WTC11 (cell line): ENCODE data around the gene ZMYM1. TPM values are rescaled to one million over a fixed set of nuclear protein-coding genes. Genes with fewer than 3 reads are reported as not detected.
A peak's percentile ranks its signal among the peaks of the same experiment; 100 is the strongest.

ENCODE experiments used
- ATAC-seq: fragments of 200-7000 bp; cut with Tn5 transposase; 2 replicates; pipeline ENCODE4 v1.10.0; 2021; ENCODE audit warnings: mild to moderate bottlenecking, moderate library complexity
- CTCF ChIA-PET: fragments of 300-600 bp; sonication (Branson Sonifier 250); formaldehyde crosslinking; loops from one replicate; lab custom pipeline; 2021; ENCODE audit warnings: antibody characterized with exemption; lab: Charles Lee
- POLR2A ChIA-PET: fragments of 350-600 bp; sonication (Branson Sonifier 250); formaldehyde crosslinking; loops from one replicate; lab custom pipeline; 2021; ENCODE audit warnings: antibody characterized with exemption; lab: Charles Lee
- DNase-seq: peaks from one replicate; pipeline ENCODE4 v3.0.0; 2021; ENCODE audit warnings: low spot score
- H3K27ac Mint-ChIP-seq: 2 replicates; pipeline ENCODE4 v1.8.0; 2021; ENCODE audit warnings: mixed read lengths
- H3K27me3 Mint-ChIP-seq: 2 replicates; pipeline ENCODE4 v1.8.0; 2021; ENCODE audit warnings: low read depth, mild to moderate bottlenecking, moderate library complexity, mixed read lengths
- H3K36me3 Mint-ChIP-seq: 2 replicates; pipeline ENCODE4 v1.8.0; 2021; ENCODE audit warnings: mixed read lengths
- H3K4me1 Mint-ChIP-seq: 2 replicates; pipeline ENCODE4 v1.8.0; 2022; ENCODE audit warnings: mixed read lengths
- H3K4me3 Mint-ChIP-seq: 2 replicates; pipeline ENCODE4 v1.8.0; 2021; ENCODE audit warnings: mild to moderate bottlenecking, moderate library complexity, mixed read lengths
- H3K9me3 Mint-ChIP-seq: 2 replicates; pipeline ENCODE4 v1.8.0; 2021; ENCODE audit warnings: mixed read lengths
- CREB1 ChIP-seq: sonication (generic); formaldehyde crosslinking; IDR thresholded peaks from 2 replicates; pipeline ENCODE4 v1.8.0; 2023; ENCODE audit warnings: mild to moderate bottlenecking, missing genetic modification reagents
- FOXJ3 ChIP-seq: sonication (generic); formaldehyde crosslinking; IDR thresholded peaks from 2 replicates; pipeline ENCODE4 v1.9.0; 2021; ENCODE audit warnings: missing genetic modification reagents, mild to moderate bottlenecking, borderline replicate concordance
- HMGA2 ChIP-seq: fragments of 250-450 bp; sonication (Bioruptor Pico); IDR thresholded peaks from 2 replicates; pipeline ENCODE4 v1.4.0; 2021; ENCODE audit warnings: mild to moderate bottlenecking, moderate library complexity
- IRF2 ChIP-seq: sonication (generic); formaldehyde crosslinking; IDR thresholded peaks from 2 replicates; pipeline ENCODE4 v1.8.0; 2022; ENCODE audit warnings: low read depth, missing genetic modification reagents, borderline replicate concordance
- NR2C2 ChIP-seq: sonication (generic); formaldehyde crosslinking; IDR thresholded peaks from 2 replicates; pipeline ENCODE4 v1.8.0; 2022; ENCODE audit warnings: mild to moderate bottlenecking, missing genetic modification reagents
- PRRX2 ChIP-seq: fragments of 250-450 bp; sonication (Bioruptor Pico); IDR thresholded peaks from 2 replicates; pipeline ENCODE4 v1.8.0; 2021; ENCODE audit warnings: mild to moderate bottlenecking
- SOX15 ChIP-seq: fragments of 250-450 bp; sonication (Bioruptor Pico); IDR thresholded peaks from 2 replicates; pipeline ENCODE4 v1.9.0; 2021; ENCODE audit warnings: mild to moderate bottlenecking
- TEAD4 ChIP-seq: sonication (generic); formaldehyde crosslinking; IDR thresholded peaks from 2 replicates; pipeline ENCODE4 v1.8.0; 2022; ENCODE audit warnings: mild to moderate bottlenecking, missing genetic modification reagents
- ZBTB21 ChIP-seq: sonication (generic); formaldehyde crosslinking; IDR thresholded peaks from 2 replicates; pipeline ENCODE4 v1.8.1; 2023; ENCODE audit warnings: mild to moderate bottlenecking, missing genetic modification reagents, borderline replicate concordance
- ZNF219 ChIP-seq: sonication (generic); formaldehyde crosslinking; IDR thresholded peaks from 2 replicates; pipeline ENCODE4 v1.8.0; 2023; ENCODE audit warnings: missing genetic modification reagents, mild to moderate bottlenecking, borderline replicate concordance
- ZNF263 ChIP-seq: sonication (generic); formaldehyde crosslinking; IDR thresholded peaks from 2 replicates; pipeline ENCODE4 v1.8.1; 2022; ENCODE audit warnings: low read depth, mild to moderate bottlenecking, moderate library complexity, missing genetic modification reagents
- ZNF416 ChIP-seq: fragments of 250-450 bp; sonication (Bioruptor Pico); IDR thresholded peaks from 2 replicates; pipeline ENCODE4 v1.9.0; 2021; ENCODE audit warnings: mild to moderate bottlenecking, inconsistent platforms
- ZNF671 ChIP-seq: fragments of 250-450 bp; sonication (Bioruptor Pico); IDR thresholded peaks from 2 replicates; pipeline ENCODE4 v1.8.0; 2021; ENCODE audit warnings: mild to moderate bottlenecking
- total RNA-seq: library from RNA; stranded (reverse); gene quantifications from 3 replicates; pipeline ENCODE4 v1.2.3, GENCODE V29; 2021
- TF ChIP-seq, protein P1 (sequence below): sonication (generic); formaldehyde crosslinking; IDR thresholded peaks from 2 replicates; pipeline ENCODE4 v1.8.1; 2023; ENCODE audit warnings: mild to moderate bottlenecking, missing genetic modification reagents
- TF ChIP-seq, protein P2 (sequence below): fragments of 250-450 bp; sonication (Bioruptor Pico); IDR thresholded peaks from 2 replicates; pipeline ENCODE4 v2.1.2; 2022; ENCODE audit warnings: mild to moderate bottlenecking, moderate library complexity
- TF ChIP-seq, protein P3 (sequence below): sonication (generic); formaldehyde crosslinking; IDR thresholded peaks from 2 replicates; pipeline ENCODE4 v1.8.0; 2022; ENCODE audit warnings: mild to moderate bottlenecking, missing genetic modification reagents
- TF ChIP-seq, protein P4 (sequence below): sonication (generic); formaldehyde crosslinking; IDR thresholded peaks from 2 replicates; pipeline ENCODE4 v1.8.1; 2022; ENCODE audit warnings: missing genetic modification reagents, borderline replicate concordance
- TF ChIP-seq, protein P5 (sequence below): sonication (generic); formaldehyde crosslinking; conservative IDR thresholded peaks from 2 replicates; pipeline ENCODE4 v1.8.1; 2023; ENCODE audit warnings: mild to moderate bottlenecking, low read depth, missing genetic modification reagents, moderate library complexity
- TF ChIP-seq, protein P6 (sequence below): fragments of 250-450 bp; sonication (Bioruptor Pico); IDR thresholded peaks from 2 replicates; pipeline ENCODE4 v1.9.0; 2021; ENCODE audit warnings: mild to moderate bottlenecking
- TF ChIP-seq, protein P7 (sequence below): sonication (generic); formaldehyde crosslinking; IDR thresholded peaks from 2 replicates; pipeline ENCODE4 v1.8.0; 2022; ENCODE audit warnings: mild to moderate bottlenecking, missing genetic modification reagents
- TF ChIP-seq, protein P8 (sequence below): fragments of 250-450 bp; sonication (Bioruptor Pico); IDR thresholded peaks from 2 replicates; pipeline ENCODE4 v1.9.0; 2021; ENCODE audit warnings: mild to moderate bottlenecking

Gene ZMYM1
- total RNA-seq, 1 experiment from 2014 or later = 38.5 TPM

DNA sequence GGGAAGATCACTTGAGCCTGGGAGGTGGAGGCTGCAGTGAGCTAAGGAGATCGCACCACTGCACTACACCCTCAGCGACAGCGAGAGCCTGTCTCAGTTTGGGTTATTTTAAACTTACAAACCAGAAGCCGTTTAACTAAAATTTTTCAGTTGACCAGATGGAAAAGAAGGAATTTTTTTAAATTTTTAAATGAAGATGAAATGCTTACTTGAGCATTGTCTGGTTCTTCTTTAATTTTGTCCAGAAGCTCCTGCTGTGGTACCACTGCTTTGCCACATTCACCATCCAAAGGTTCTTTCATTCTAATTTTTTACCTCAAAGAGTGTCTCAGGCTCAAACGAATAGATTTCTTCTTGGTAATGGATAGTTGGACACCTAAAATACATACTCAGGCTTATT is 48.8 kb upstream of the ZMYM1 start (continued):
- TF ChIP-seq, protein P1, sequence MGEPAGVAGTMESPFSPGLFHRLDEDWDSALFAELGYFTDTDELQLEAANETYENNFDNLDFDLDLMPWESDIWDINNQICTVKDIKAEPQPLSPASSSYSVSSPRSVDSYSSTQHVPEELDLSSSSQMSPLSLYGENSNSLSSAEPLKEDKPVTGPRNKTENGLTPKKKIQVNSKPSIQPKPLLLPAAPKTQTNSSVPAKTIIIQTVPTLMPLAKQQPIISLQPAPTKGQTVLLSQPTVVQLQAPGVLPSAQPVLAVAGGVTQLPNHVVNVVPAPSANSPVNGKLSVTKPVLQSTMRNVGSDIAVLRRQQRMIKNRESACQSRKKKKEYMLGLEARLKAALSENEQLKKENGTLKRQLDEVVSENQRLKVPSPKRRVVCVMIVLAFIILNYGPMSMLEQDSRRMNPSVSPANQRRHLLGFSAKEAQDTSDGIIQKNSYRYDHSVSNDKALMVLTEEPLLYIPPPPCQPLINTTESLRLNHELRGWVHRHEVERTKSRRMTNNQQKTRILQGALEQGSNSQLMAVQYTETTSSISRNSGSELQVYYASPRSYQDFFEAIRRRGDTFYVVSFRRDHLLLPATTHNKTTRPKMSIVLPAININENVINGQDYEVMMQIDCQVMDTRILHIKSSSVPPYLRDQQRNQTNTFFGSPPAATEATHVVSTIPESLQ = no peak
- no peak for TF ChIP-seq NR2C2 (CRISPR knock-in tag)
- TF ChIP-seq, protein P2, sequence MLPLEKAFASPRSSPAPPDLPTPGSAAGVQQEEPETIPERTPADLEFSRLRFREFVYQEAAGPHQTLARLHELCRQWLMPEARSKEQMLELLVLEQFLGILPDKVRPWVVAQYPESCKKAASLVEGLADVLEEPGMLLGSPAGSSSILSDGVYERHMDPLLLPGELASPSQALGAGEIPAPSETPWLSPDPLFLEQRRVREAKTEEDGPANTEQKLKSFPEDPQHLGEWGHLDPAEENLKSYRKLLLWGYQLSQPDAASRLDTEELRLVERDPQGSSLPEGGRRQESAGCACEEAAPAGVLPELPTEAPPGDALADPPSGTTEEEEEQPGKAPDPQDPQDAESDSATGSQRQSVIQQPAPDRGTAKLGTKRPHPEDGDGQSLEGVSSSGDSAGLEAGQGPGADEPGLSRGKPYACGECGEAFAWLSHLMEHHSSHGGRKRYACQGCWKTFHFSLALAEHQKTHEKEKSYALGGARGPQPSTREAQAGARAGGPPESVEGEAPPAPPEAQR = no peak
- TF ChIP-seq ZBTB21 (CRISPR knock-in tag) = no peak
- TF ChIP-seq, all 79 proteins: peak for 0

DNA sequence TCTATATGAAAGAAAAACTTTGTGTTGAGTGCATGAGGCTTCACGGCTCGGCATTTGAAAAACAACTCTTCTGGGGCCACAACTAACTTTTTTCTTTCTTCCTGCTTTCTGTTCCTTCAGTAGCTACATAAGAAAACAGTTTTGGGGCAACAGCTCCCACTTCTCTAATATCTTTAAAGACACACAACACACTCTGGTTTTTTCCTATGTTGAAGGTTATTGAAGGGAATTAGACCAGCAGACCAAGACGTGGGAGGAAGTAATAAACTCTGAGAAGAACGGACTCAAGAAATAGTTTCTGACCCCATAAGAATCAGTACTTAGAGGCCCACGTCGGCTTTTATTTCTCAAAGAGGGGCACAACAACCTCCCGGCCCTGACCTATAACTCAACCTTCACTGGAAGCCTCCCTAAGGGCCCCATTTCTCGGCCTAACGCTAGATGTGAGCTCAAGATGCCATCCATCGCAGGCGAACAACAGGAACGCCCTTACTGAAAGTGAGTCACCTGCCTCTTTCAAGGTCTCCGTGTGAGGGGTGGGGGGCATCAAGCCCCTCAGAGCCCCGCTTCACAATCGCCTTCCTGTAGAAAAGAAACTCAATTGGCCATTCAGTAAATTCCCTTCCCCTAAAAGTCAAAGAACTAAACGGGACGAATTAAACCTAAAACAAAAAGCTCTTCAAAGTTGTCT is 48.3 kb upstream of the ZMYM1 start:
- Mint-ChIP-seq H3K4me3 (peak overlapping the region; percentile 99), H3K27me3 (peaks cover 3% of the 10 kb centered on the region; the same call in 1 of the 2 replicates), H3K4me1 (peaks cover 5% of the 10 kb centered on the region), H3K36me3 (peaks cover 30% of the 10 kb centered on the region), H3K9me3 (peaks cover 20% of the 10 kb centered on the region), H3K27ac (peak overlapping the region; percentile 100)
- ATAC-seq (peak; percentile 16), DNase-seq (peak; percentile 19)
- ChIA-PET CTCF (interaction anchor here (0.8 kb wide), 1 partner anchor 178 kb away, joined by 3 read pairs; no protein-coding TSS in a partner anchor), POLR2A (interaction anchor here (1.3 kb wide), 1 partner anchor 162 kb away, joined by 3 read pairs; the partner anchor contains the start of gene SFPQ)
- TF ChIP-seq ZNF219 (CRISPR knock-in tag) (no peak), TEAD4 (no peak), SOX15 (CRISPR knock-in tag) (no peak), ZNF263 (CRISPR knock-in tag) (no peak), CREB1 (CRISPR knock-in tag) (no peak), ZNF416 (no peak), ZNF671 (CRISPR knock-in tag) (no peak), FOXJ3 (no peak), HMGA2 (CRISPR knock-in tag) (no peak), IRF2 (CRISPR knock-in tag) (no peak), PRRX2 (CRISPR knock-in tag) (no peak)
- TF ChIP-seq, protein P3, sequence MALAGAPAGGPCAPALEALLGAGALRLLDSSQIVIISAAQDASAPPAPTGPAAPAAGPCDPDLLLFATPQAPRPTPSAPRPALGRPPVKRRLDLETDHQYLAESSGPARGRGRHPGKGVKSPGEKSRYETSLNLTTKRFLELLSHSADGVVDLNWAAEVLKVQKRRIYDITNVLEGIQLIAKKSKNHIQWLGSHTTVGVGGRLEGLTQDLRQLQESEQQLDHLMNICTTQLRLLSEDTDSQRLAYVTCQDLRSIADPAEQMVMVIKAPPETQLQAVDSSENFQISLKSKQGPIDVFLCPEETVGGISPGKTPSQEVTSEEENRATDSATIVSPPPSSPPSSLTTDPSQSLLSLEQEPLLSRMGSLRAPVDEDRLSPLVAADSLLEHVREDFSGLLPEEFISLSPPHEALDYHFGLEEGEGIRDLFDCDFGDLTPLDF (CRISPR knock-in tag) = no peak
- TF ChIP-seq, protein P4, sequence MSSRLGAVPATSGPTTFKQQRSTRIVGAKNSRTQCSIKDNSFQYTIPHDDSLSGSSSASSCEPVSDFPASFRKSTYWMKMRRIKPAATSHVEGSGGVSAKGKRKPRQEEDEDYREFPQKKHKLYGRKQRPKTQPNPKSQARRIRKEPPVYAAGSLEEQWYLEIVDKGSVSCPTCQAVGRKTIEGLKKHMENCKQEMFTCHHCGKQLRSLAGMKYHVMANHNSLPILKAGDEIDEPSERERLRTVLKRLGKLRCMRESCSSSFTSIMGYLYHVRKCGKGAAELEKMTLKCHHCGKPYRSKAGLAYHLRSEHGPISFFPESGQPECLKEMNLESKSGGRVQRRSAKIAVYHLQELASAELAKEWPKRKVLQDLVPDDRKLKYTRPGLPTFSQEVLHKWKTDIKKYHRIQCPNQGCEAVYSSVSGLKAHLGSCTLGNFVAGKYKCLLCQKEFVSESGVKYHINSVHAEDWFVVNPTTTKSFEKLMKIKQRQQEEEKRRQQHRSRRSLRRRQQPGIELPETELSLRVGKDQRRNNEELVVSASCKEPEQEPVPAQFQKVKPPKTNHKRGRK (CRISPR knock-in tag) = no peak
- TF ChIP-seq, protein P5, sequence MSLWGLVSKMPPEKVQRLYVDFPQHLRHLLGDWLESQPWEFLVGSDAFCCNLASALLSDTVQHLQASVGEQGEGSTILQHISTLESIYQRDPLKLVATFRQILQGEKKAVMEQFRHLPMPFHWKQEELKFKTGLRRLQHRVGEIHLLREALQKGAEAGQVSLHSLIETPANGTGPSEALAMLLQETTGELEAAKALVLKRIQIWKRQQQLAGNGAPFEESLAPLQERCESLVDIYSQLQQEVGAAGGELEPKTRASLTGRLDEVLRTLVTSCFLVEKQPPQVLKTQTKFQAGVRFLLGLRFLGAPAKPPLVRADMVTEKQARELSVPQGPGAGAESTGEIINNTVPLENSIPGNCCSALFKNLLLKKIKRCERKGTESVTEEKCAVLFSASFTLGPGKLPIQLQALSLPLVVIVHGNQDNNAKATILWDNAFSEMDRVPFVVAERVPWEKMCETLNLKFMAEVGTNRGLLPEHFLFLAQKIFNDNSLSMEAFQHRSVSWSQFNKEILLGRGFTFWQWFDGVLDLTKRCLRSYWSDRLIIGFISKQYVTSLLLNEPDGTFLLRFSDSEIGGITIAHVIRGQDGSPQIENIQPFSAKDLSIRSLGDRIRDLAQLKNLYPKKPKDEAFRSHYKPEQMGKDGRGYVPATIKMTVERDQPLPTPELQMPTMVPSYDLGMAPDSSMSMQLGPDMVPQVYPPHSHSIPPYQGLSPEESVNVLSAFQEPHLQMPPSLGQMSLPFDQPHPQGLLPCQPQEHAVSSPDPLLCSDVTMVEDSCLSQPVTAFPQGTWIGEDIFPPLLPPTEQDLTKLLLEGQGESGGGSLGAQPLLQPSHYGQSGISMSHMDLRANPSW = no peak
- TF ChIP-seq, protein P6, sequence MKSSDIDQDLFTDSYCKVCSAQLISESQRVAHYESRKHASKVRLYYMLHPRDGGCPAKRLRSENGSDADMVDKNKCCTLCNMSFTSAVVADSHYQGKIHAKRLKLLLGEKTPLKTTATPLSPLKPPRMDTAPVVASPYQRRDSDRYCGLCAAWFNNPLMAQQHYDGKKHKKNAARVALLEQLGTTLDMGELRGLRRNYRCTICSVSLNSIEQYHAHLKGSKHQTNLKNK = no peak
- TF ChIP-seq, protein P7, sequence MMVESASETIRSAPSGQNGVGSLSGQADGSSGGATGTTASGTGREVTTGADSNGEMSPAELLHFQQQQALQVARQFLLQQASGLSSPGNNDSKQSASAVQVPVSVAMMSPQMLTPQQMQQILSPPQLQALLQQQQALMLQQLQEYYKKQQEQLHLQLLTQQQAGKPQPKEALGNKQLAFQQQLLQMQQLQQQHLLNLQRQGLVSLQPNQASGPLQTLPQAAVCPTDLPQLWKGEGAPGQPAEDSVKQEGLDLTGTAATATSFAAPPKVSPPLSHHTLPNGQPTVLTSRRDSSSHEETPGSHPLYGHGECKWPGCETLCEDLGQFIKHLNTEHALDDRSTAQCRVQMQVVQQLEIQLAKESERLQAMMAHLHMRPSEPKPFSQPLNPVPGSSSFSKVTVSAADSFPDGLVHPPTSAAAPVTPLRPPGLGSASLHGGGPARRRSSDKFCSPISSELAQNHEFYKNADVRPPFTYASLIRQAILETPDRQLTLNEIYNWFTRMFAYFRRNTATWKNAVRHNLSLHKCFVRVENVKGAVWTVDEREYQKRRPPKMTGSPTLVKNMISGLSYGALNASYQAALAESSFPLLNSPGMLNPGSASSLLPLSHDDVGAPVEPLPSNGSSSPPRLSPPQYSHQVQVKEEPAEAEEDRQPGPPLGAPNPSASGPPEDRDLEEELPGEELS (CRISPR knock-in tag) = no peak
- TF ChIP-seq, protein P8, sequence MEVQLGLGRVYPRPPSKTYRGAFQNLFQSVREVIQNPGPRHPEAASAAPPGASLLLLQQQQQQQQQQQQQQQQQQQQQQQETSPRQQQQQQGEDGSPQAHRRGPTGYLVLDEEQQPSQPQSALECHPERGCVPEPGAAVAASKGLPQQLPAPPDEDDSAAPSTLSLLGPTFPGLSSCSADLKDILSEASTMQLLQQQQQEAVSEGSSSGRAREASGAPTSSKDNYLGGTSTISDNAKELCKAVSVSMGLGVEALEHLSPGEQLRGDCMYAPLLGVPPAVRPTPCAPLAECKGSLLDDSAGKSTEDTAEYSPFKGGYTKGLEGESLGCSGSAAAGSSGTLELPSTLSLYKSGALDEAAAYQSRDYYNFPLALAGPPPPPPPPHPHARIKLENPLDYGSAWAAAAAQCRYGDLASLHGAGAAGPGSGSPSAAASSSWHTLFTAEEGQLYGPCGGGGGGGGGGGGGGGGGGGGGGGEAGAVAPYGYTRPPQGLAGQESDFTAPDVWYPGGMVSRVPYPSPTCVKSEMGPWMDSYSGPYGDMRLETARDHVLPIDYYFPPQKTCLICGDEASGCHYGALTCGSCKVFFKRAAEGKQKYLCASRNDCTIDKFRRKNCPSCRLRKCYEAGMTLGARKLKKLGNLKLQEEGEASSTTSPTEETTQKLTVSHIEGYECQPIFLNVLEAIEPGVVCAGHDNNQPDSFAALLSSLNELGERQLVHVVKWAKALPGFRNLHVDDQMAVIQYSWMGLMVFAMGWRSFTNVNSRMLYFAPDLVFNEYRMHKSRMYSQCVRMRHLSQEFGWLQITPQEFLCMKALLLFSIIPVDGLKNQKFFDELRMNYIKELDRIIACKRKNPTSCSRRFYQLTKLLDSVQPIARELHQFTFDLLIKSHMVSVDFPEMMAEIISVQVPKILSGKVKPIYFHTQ (CRISPR knock-in tag) = no peak
